ENCODE data around the gene HSP90AA1. TPM values are rescaled to one million over a fixed set of nuclear protein-coding genes. Genes with fewer than 3 reads are reported as not detected.

The HSP90AA1 gene
- total RNA-seq, 1 experiment from 2014 or later: 1,931 TPM

- Histone ChIP-seq H2AFZ (no peak overlapping the region), H4K20me1 (ENCODE audit: insufficient read depth) (no peaks in the 10 kb centered on the region), H3K79me2 (ENCODE audit: low read depth) (no peaks in the 10 kb centered on the region), H3K4me3 (no peak overlapping the region), H3K4me1 (replicated peaks; ENCODE audit: insufficient read depth) (peaks cover 28% of the 10 kb centered on the region), H3F3A (ENCODE audit: insufficient read depth, low read depth) (peaks cover 76% of the 10 kb centered on the region), H3K36me3 (ENCODE audit: low read depth) (peaks cover 48% of the 10 kb centered on the region), H3K27ac (no peak overlapping the region), H3K4me2 (no peak overlapping the region), H3K27me3 (ENCODE audit: insufficient read depth, low read depth) (no peaks in the 10 kb centered on the region), H3K9me3 (ENCODE audit: insufficient read depth, low read depth) (no peaks in the 10 kb centered on the region), H3K9me2 (ENCODE audit: insufficient read depth) (no peaks in the 10 kb centered on the region)
- ChIA-PET POLR2A (ENCODE audit: unreplicated experiment) (no interaction called here), CTCF (no interaction called here)
- no peak for TF ChIP-seq CTCF (conservative IDR thresholded peaks at IDR 0.05)
- TF ChIP-seq EZH2 (IDR thresholded peaks at IDR 0.05; ENCODE audit: low read depth): no peak
- no TSS peak for BruUV-seq (replicated peaks)
- DNase-seq: no peak
- intact Hi-C loops (cut with micrococcal nuclease; ENCODE audit: unreplicated experiment): no loop called here
These were observed 34.3 kb downstream of the HSP90AA1 start for GRCh38 chr14:102052522-102052921.

- Histone ChIP-seq H3K9me2 (ENCODE audit: insufficient read depth) (no peaks in the 10 kb centered on the region), H4K20me1 (ENCODE audit: insufficient read depth) (peaks cover 5% of the 10 kb centered on the region; the same call in 1 of the 2 replicates), H3K4me3 (no peak overlapping the region), H2AFZ (no peak overlapping the region), H3K4me1 (replicated peaks; ENCODE audit: insufficient read depth) (peaks cover 14% of the 10 kb centered on the region), H3K79me2 (ENCODE audit: low read depth) (peaks cover 6% of the 10 kb centered on the region; the same call in 1 of the 2 replicates), H3K27ac (no peak overlapping the region), H3K4me2 (no peak overlapping the region), H3F3A (ENCODE audit: insufficient read depth, low read depth) (peaks cover 74% of the 10 kb centered on the region), H3K27me3 (ENCODE audit: insufficient read depth, low read depth) (no peaks in the 10 kb centered on the region), H3K9me3 (ENCODE audit: insufficient read depth, low read depth) (no peaks in the 10 kb centered on the region), H3K36me3 (ENCODE audit: low read depth) (peaks cover 55% of the 10 kb centered on the region)
- CTCF ChIA-PET: interaction anchor here (0.6 to 1.6 kb wide), 2 partner anchors 11 to 116 kb away, joined by 3 to 4 read pairs; no protein-coding TSS in a partner anchor
- TF ChIP-seq EZH2 (IDR thresholded peaks at IDR 0.05; ENCODE audit: low read depth): no peak
- no peak for TF ChIP-seq CTCF (conservative IDR thresholded peaks at IDR 0.05)
- POLR2A ChIA-PET (ENCODE audit: unreplicated experiment): interaction anchor here (0.6 kb wide), 2 partner anchors 70 to 85 kb away, joined by 3 to 4 read pairs; no protein-coding TSS in a partner anchor
- DNase-seq: no peak
- TSS peak; percentile 14 for BruUV-seq (replicated peaks)
- intact Hi-C loops (cut with micrococcal nuclease; ENCODE audit: unreplicated experiment): no loop called here
These were observed 36.2 kb downstream of the HSP90AA1 start for GRCh38 chr14:102050625-102051024.

GRCh38 chr14:102050026-102050405, 36.8 kb downstream of the HSP90AA1 start:
- intact Hi-C loops (cut with micrococcal nuclease; ENCODE audit: unreplicated experiment): no loop called here
- Histone ChIP-seq H3F3A (ENCODE audit: insufficient read depth, low read depth) (peaks cover 76% of the 10 kb centered on the region), H2AFZ (no peak overlapping the region), H3K9me3 (ENCODE audit: insufficient read depth, low read depth) (no peaks in the 10 kb centered on the region), H3K36me3 (ENCODE audit: low read depth) (peaks cover 59% of the 10 kb centered on the region), H3K27me3 (ENCODE audit: insufficient read depth, low read depth) (no peaks in the 10 kb centered on the region), H3K4me1 (replicated peaks; ENCODE audit: insufficient read depth) (peaks cover 9% of the 10 kb centered on the region), H3K4me2 (no peak overlapping the region), H3K9me2 (ENCODE audit: insufficient read depth) (no peaks in the 10 kb centered on the region), H3K79me2 (ENCODE audit: low read depth) (peaks cover 6% of the 10 kb centered on the region; the same call in 1 of the 2 replicates), H4K20me1 (ENCODE audit: insufficient read depth) (peaks cover 6% of the 10 kb centered on the region; the same call in 1 of the 2 replicates), H3K4me3 (no peak overlapping the region), H3K27ac (no peak overlapping the region)
- no TSS peak for BruUV-seq (replicated peaks)
- POLR2A ChIA-PET (ENCODE audit: unreplicated experiment): no interaction called here
- CTCF ChIA-PET: interaction anchor here (1.6 kb wide), 1 partner anchor 12 kb away, joined by 4 read pairs; no protein-coding TSS in a partner anchor
- TF ChIP-seq CTCF (conservative IDR thresholded peaks at IDR 0.05): no peak
- TF ChIP-seq EZH2 (IDR thresholded peaks at IDR 0.05; ENCODE audit: low read depth): no peak
- DNase-seq: no peak
